WI38 (cell line): ENCODE results near the gene IRF6.
"Not testable (repeated sequence)": the region's sequence is repeated elsewhere in the genome, so short reads cannot be mapped to it uniquely, and the experiment has no call there.

Source experiments
- H3K4me3 ChIP-seq: 2 replicates; pipeline ENCODE4 v1.5.1; 2011; ENCODE audit warnings: low read depth, mild to moderate bottlenecking, control low read depth, low read length
- CTCF ChIP-seq: IDR thresholded peaks from 2 replicates; pipeline ENCODE4 v1.5.1; 2012; ENCODE audit warnings: low read depth, mild to moderate bottlenecking, control low read depth, low read length

The IRF6 gene

GRCh38 chr1:209802780-209803152 is 3.2 kb downstream of the IRF6 start:
- no peak for TF ChIP-seq CTCF
- no peak overlapping the region for H3K4me3 ChIP-seq

DNA sequence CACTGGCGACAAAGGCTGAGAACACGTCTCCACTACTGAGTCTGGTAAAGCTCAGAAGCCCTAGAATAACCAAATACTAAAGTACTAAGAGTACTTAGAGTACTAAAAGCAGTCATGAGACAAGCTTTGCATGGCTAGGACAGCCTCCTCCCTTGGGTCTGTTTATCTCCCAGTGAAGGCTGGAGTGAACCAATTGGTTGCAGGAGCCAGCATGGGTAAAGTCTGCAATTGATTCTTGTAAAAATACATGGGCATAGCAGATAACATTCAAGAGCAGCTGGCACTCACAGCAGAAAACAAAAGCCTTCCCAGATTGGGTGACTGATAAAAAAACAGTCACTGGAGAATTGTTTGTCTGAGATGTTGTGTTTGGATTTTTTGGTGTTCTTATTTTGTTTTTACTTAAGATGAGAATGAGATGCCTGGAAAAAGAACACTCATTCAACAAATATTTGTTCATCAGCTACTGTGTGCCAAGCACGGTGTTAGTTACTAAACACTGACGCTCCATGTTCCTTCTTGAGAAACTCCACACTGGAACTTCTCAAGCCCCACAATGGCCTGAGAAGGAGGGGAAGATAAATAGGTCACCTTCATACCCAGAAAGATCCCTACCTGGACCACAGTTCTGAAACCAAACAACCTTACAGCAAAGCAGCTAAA is 3.7 kb downstream of the IRF6 start:
- no peak for TF ChIP-seq CTCF
- no peak overlapping the region for H3K4me3 ChIP-seq

- TF ChIP-seq CTCF: no peak
- H3K4me3 ChIP-seq: no peak overlapping the region
Observed at GRCh38 chr1:209800984-209801834, 4.7 kb downstream of the IRF6 start.

GRCh38 chr1:209797978-209798639 is 7.8 kb downstream of the IRF6 start:
- 0 out of 2 replicates have a peak, but pooled peaks have one; percentile 11 for TF ChIP-seq CTCF
- H3K4me3 ChIP-seq: no peak overlapping the region

DNA sequence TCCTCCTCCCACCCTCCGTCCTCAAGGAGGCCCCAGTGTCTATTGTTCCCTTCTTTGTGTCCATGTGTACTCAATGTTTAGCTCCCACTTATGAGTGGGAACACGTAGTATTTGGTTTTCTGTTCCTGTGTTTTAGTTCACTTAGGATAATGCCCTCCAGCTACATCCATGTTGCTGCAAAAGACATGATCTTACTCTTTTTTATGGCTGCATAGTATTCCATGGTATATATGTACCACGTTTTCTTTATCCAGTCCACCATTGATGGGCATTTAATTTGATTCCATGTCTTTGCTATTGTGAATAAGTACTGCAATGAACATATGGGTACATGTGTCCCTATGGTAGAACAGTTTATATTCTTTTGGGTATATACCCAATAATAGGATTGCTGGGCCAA is 12.2 kb downstream of the IRF6 start:
- not testable (repeated sequence) for H3K4me3 ChIP-seq

GRCh38 chr1:209791920-209792319 is 14.0 kb downstream of the IRF6 start:
- no peak for TF ChIP-seq CTCF
- H3K4me3 ChIP-seq: no peak overlapping the region

- no peak for TF ChIP-seq CTCF
- H3K4me3 ChIP-seq: no peak overlapping the region
Observed at GRCh38 chr1:209790286-209791193, 15.4 kb downstream of the IRF6 start.
